ENCODE measurements around the gene RASA1.
"Not testable (repeated sequence)": the region's sequence is repeated elsewhere in the genome, so short reads cannot be mapped to it uniquely, and the experiment has no call there.

The RASA1 gene

GRCh38 chr5:87267574-87268125 lies at the start of gene RASA1:
Gene RASA1 (plus strand): TSS chr5:87267883. CDS start chr5:87268452, 569 bp downstream.
- peak; percentile 94 for DNase-seq

GRCh38 chr5:87229780-87230179 lies 37.9 kb upstream of the RASA1 start:
- DNase-seq = no peak

GRCh38 chr5:87231037-87231808 lies 36.5 kb upstream of the RASA1 start:
- no peak for DNase-seq

GRCh38 chr5:87233143-87233542 lies 34.5 kb upstream of the RASA1 start:
- no peak for DNase-seq

GRCh38 chr5:87241555-87241954 lies 26.1 kb upstream of the RASA1 start:
- no peak for DNase-seq

GRCh38 chr5:87242242-87242641 lies 25.4 kb upstream of the RASA1 start:
- DNase-seq = no peak

GRCh38 chr5:87243161-87243844 lies 24.4 kb upstream of the RASA1 start:
- DNase-seq = peak; percentile 46

GRCh38 chr5:87245451-87245850 lies 22.2 kb upstream of the RASA1 start:
- DNase-seq = no peak

- DNase-seq = no peak
Observed at GRCh38 chr5:87246061-87246460, 21.6 kb upstream of the RASA1 start.

GRCh38 chr5:87252283-87252605 lies 15.4 kb upstream of the RASA1 start:
- DNase-seq = no peak

GRCh38 chr5:87254035-87254434 lies 13.6 kb upstream of the RASA1 start:
- DNase-seq = no peak

GRCh38 chr5:87258507-87258906 lies 9.2 kb upstream of the RASA1 start:
- DNase-seq = no peak

GRCh38 chr5:87260604-87261192 lies 7.0 kb upstream of the RASA1 start:
- DNase-seq = no peak

GRCh38 chr5:87263498-87263897 lies 4.2 kb upstream of the RASA1 start:
- no peak for DNase-seq

- no peak for DNase-seq
Observed at GRCh38 chr5:87266914-87267573, 639 bp upstream of the RASA1 start.

GRCh38 chr5:87268126-87268969 lies 665 bp downstream of the RASA1 start:
- peak; percentile 79 for DNase-seq

GRCh38 chr5:87268970-87269377 lies 1.3 kb downstream of the RASA1 start:
- no peak for DNase-seq

GRCh38 chr5:87270888-87271287 lies 3.2 kb downstream of the RASA1 start:
- not testable (repeated sequence) for DNase-seq

- no peak for DNase-seq
Observed at GRCh38 chr5:87276655-87277054, 9.0 kb downstream of the RASA1 start.

GRCh38 chr5:87277279-87277835 lies 9.7 kb downstream of the RASA1 start:
- DNase-seq = no peak

- DNase-seq = no peak
Observed at GRCh38 chr5:87278590-87279100, 11.0 kb downstream of the RASA1 start.

GRCh38 chr5:87282269-87282668 lies 14.6 kb downstream of the RASA1 start:
- no peak for DNase-seq
